NCI-H187 (cell line): ENCODE data around the gene RND1.
"Not testable (repeated sequence)": the region's sequence is repeated elsewhere in the genome, so short reads cannot be mapped to it uniquely, and the experiment has no call there.

Experiments
- DNase-seq, 2 experiments: peaks; one replicate each; lab custom pipeline; 2025; lab: John Stamatoyannopoulos, UW

RND1 gene

DNA sequence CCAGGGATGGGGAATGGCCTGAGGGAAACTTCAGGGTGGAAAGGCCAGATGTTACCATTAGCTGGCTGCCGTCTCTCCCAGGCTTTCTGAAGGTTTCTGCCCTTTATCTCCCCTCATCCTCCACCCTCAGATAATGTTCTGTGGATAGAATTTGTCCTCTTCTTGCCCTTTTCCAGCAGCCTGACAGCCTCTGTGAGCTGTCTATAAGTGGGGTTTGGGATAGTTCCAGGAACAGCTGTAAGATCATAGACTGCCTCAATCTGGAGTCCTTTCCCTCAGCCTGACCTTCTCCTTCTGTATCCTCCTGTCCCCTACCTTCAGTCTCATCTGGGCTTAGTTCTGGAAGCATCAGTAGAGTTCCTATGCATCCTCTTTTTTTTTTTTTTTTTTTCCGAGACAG, 2.8 kb upstream of the RND1 start:
- DNase-seq, result no peak

- no peak for DNase-seq
Observed at GRCh38 chr12:48866052-48866711, 512 bp upstream of the RND1 start.

DNA sequence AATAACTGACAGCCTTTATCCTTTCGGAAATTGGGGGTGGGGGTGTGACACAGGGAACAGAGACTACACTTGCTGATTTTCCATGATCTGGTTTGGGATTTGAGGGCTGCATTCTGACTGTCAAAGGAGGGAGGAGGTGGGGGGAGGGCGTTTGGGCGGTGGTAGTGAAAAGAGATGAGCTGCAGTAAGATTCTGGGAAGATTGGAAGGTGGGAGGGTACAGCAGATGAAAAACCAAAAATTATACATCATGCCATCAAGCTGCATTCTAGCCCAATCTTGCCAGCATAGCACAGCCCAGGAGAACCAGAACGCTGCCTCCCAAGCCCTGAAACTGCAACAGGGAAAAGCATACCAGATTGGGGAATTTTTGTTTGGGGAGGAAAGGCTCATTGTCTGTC, 2.4 kb downstream of the RND1 start:
- no peak for DNase-seq

GRCh38 chr12:48862760-48863159, 2.9 kb downstream of the RND1 start:
- DNase-seq, result no peak

DNA sequence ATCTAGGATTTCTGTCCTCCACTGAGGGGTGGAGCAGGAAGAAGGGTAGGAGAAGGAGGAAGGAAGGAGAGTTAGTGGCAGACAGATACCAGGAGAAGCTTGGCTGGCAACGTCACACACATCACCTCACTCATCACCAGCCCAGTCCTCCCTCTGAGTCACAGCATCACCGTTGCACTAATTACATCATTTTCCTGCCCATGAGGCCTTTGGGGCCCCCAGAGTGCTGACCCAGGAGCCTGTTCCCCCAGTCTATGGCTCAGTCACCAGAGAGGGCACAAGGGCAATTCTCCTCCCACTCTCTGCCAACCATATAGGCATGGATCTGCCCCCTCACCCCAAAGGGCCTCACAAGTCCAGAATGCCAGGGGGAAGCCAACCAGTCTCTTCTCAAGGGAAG, 4.6 kb downstream of the RND1 start:
- no peak for DNase-seq

DNA sequence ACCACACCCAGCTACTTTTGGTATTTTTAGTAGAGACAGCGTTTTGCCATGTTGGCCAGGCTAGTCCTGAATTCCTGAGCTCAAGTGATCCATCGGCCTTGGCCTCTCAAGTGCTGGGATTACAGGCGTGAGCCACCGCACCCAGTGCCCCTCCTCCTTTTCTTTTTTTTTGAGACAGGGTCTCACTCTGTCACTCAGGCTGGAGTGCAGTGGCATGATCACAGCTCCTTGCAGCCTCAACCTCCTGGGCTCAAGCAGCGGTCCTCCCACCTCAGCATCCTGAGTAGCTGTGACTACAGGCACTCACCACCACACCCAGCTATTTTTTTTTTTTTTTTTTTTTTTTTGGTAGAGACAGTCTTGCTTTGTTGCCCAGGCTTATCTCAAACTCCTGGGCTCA, 5.4 kb downstream of the RND1 start:
- not testable (repeated sequence) for DNase-seq

DNA sequence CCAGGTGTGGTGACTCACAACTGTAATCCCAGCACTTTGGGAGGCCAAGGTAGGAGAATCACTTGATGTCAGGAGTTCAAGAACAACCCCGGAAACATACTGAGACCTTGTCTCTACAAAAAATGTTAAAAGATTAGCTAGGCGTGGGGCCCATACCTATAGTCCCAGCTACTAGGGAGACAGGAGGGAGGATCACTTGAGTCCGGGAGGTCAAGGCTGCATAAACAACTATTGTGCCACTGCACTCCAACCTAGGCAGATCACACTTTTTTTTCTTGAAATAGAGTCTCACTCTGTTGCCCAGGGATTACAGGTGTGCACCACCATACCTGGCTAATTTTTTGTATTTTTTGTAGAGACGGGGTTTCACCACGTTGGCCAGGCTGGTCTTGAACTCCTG, 6.1 kb downstream of the RND1 start:
- DNase-seq, result no peak

- DNase-seq, result no peak
Observed at GRCh38 chr12:48858043-48858442, 7.6 kb downstream of the RND1 start.

DNA sequence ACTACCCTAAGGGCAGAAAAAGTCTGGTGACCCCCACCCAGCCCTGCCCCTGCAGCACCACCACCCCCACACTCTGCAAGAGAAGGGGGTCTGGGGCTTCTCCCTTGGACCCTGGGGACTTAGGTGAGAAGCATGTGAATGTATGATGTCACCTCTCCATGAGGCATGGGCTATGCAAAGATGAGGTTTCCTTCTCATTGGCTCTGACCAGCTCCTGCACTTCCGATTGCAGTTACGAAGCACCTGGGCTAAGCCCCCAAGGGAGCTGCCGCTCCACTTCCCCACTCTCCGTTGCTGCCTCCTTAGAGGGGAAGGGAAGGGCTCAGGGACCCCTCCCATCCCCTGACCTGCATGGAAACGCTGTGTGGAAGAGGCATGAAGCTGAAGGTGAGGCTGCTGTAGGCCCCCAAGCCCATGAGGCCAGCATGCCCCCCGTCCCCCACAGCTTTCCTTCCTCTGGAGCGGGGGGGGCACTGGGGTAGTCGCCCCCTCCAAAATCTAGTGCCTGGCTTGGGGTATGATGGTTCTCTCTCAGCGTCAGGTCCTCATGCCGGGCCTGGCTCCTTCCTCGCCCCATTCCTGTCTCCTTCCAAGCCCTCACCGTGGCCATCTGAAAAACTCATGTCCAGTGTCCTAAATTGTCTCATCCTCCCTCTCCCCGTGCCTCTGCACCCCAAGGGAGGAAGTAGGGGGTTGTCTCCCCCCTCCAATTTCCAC, 8.2 kb downstream of the RND1 start:
- DNase-seq, result no peak

GRCh38 chr12:48856379-48856778, 9.3 kb downstream of the RND1 start:
- no peak for DNase-seq

DNA sequence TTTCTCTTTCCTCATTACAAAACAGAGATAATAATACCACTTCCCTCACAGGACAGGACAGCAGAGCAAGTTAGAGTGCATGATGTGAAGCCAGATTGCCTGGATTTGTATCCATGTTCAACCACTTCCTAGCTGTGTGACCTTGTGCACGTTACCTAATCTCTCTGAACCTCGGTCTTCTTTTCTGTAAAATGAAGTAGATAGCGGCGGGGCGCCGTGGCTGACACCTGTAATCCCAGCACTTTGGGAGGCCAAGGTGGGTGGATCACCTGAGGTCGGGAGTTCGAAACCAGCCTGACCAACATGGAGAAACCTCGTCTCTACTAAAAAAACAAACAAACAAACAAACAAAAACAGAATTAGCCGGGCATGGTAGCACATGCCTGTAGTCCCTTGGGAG, 10.7 kb downstream of the RND1 start:
- not testable (repeated sequence) for DNase-seq

DNA sequence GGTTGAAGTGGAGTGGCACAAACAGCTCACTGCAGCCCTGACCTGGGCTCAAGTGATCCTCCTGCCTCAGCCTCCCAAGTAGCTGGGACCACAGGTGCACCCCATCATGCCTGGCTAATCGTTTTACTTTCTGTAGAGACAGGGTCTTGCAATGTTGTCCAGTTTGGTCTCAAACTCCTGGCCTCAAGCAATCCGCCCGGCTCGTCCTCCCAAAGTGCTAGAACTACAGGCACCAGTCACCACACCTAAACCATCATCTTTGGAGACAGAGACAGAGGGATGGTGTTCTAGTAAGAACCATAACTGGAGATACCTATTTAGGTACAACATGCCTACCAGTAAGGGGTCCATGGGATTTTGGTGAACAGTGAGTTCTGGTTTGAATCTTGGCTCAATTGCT, 11.2 kb downstream of the RND1 start:
- no peak for DNase-seq

GRCh38 chr12:48852734-48853688, 12.7 kb downstream of the RND1 start:
- DNase-seq, result peak; percentile 80 to 90

DNA sequence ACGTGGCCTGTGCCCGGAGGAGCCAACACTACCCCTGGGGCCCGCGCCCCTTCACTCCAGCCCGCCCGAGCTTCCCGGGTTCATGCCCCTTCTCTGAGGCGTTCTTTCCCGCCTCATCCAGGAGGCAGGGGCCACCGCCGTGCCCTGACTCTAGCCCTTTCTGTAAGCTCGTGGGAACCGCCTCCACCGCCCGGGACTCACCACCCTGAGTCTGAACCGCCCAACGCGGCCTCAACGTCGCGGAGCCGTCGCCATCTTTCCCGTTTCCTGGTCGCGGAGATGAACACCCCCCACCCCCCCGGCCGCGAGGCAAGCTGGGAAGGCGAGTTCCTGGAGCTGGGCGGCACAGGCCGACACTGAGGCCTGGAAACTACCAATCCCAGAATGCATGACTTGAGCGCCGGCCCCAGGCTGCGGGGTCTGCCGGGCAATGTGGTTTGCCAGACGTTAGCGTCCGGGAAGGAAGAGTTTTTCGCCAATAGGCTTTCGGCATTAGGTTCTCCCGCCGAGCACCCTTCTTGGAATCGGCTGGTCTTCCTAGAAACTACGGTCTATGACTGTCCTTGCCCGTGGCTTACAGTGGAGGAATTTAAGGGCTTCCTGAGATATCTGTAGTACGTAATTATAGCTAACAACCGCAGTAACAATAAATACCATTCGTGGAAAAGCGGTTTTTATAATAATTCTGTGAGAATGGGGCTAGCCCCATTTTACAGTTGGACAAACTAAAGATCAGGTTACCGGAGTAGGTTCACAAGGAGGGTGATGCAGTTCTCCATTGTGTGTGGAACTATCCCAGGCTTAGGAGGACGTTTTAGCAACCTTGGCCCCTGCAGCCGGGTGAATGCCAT, 13.6 kb downstream of the RND1 start, which contains the start of gene DDX23:
DDX23 (minus strand) TSS at position 281 of the 851 bp plus-strand sequence. CDS start 6,381 bp downstream, outside the sequence.
- peak; percentile 91 to 97 for DNase-seq

DNA sequence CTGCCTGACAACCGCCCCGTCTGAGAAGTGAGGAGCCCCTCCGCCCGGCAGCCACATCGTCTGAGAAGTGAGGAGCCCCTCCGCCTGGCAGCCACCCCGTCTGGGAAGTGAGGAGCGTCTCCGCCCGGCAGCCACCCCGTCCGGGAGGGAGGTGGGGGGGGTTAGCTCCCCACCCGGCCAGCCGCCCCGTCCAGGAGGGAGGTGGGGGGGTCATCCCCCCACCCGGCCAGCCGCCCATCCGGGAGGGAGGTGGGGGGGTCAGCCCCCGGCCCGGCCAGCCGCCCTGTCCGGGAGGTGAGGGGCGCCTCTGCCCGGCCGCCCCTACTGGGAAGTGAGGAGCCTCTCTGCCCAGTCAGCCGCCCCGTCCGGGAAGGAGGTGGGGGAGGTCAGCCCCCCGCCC, 23.6 kb downstream of the RND1 start:
- not testable (repeated sequence) for DNase-seq

DNA sequence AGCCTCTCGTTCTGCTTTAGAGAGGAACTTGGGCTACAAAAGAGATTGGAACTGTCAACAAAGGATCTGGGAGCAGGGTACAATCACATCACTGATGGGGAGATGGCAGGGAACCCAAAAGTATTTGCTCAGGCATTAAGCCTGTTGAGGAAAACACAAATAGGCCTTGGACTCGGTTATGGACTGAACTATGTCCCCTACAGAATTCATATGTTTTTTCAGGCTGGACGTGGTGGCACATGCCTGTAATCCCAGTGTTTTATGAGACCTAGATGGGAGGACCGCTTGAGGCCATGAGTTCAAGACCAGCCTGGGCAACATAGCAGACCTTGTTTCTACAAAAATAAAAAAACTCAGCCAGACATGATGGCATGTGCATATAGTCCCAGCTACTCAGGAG, 27.6 kb downstream of the RND1 start:
- DNase-seq, result no peak

DNA sequence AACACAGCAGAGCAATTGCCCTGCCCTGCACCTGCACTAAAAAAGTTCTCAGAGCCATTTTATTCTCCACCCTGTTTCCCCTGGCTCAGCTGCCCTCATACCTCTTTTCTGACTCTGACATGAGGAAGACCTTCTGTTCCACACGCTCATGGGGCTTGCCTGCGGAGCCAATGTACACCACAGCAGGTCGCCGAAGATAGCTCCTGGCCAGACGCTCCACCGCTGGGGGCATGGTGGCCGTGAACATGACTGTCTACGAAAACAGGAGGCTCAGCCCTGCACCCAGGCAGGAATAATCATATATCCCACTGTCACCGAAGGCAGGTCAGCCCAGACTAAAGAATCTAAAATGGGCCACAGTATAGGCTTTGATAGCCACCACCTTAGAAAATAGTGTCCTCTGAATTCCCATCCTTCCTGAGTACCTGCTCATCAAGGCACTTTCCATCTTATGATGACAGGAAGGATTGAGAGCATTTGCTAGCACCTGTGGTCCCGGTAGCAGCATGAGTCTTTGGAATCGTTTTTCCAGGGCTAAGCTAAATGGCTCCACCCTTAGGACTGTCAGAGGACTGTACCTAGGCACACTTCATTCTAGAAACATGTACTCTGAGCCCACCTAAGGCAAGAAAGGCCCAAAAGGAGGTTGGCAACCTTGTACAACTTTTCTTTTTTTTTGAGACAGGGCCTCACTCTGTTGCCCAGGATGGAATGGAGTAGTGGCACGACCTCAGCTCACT, 33.2 kb downstream of the RND1 start:
- DNase-seq, result no peak

- no peak for DNase-seq
Observed at GRCh38 chr12:48831257-48831656, 34.4 kb downstream of the RND1 start.

DNA sequence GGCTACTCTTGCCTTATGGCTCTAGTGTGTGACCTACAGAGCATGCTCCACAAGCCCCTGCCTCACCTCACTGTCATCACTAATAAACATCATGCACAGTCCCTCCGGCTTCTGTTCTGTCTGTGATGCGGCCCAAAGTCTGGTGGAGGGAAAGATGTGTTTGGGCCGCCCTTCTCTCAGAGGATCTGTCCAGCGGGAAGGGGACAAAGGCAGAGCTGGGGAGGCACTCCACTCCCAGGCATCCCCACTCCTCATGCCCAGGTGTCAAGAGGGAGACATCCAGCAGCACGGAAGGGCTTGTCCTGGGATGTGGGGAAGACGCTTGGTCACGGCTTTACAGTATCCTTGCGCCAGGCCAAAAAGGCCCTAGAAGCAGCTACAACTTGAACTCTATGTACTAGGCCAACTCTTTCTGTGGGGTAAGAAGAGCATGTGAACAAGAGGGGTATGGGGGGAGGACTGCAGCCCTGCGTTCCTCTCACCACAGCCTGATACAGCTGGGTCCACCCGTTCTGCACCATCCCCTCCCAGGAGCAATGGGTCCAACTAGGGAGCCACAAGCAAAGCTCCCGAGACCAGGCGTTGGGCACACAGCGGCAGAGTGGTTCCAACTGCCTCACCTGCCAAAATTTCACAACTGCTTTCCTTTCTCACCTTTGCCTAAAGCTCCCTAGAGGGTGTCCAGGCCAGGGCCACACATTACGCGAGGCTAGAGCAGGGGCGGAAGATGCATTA, 36.7 kb downstream of the RND1 start:
- DNase-seq, result no peak

DNA sequence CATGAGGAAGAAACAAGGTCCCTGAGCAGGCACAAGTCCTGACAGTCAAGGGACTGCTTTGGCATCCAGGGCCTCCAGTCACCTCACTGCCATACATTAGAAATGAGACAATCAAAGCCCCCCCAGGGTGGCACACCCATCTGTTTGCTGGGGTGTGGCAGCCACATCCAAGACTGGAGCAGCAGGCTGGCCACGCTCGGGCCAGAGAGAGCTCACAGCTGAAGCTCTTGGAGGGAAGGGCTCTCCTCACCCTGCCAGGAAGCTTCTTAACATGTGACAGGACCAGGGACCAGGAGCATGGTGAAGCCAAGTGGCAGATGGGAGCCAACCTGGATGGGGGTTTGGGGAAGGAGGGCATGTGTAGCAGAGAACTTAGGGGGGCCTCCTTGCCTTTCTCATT, 37.4 kb downstream of the RND1 start:
- no peak for DNase-seq
